Adipocyte (in vitro differentiated cells): ENCODE data around the gene DHRSX.
"Not testable (repeated sequence)": the region's sequence is repeated elsewhere in the genome, so short reads cannot be mapped to it uniquely, and the experiment has no call there.

Experiments
- DNase-seq: peaks from one replicate; pipeline ENCODE4 v3.0.0-alpha.2; 2015; ENCODE audit warnings: low read depth
- H3K27me3 ChIP-seq: replicated peaks from 2 replicates; pipeline ENCODE4 v1.7.0; 2013; ENCODE audit warnings: mild to moderate bottlenecking, low read length, moderate library complexity; ENCODE audit not compliant: control insufficient read depth, insufficient read depth
- H3K36me3 ChIP-seq: 2 replicates; pipeline ENCODE4 v1.7.0; 2013; ENCODE audit warnings: low read length, mild to moderate bottlenecking, moderate library complexity; ENCODE audit not compliant: control insufficient read depth, insufficient read depth, severe bottlenecking
- H3K4me1 ChIP-seq: 2 replicates; pipeline ENCODE4 v1.7.0; 2013; ENCODE audit warnings: mild to moderate bottlenecking, low read length, moderate library complexity; ENCODE audit not compliant: control insufficient read depth, insufficient read depth
- H3K4me3 ChIP-seq: 2 replicates; pipeline ENCODE4 v1.7.0; 2013; ENCODE audit warnings: mild to moderate bottlenecking, low read length, moderate library complexity
- H3K9ac ChIP-seq: 2 replicates; pipeline ENCODE4 v1.7.0; 2013; ENCODE audit warnings: mild to moderate bottlenecking, low read length, moderate library complexity
- H3K9me3 ChIP-seq: 2 replicates; pipeline ENCODE4 v1.7.0; 2013; ENCODE audit warnings: mild to moderate bottlenecking, low read length, moderate library complexity; ENCODE audit not compliant: control insufficient read depth

Gene DHRSX

GRCh38 chrX:2384486-2384885, 116.3 kb downstream of the DHRSX start:
- H3K27me3 ChIP-seq = no peaks in the 10 kb centered on the region
- no peak overlapping the region for H3K9ac ChIP-seq
- DNase-seq = no peak
- H3K4me1 ChIP-seq = peaks cover 3% of the 10 kb centered on the region
- H3K9me3 ChIP-seq = no peaks in the 10 kb centered on the region
- peaks cover 4% of the 10 kb centered on the region for H3K36me3 ChIP-seq
- no peak overlapping the region for H3K4me3 ChIP-seq

- H3K4me1 ChIP-seq = peaks cover 3% of the 10 kb centered on the region
- no peak for DNase-seq
- no peaks in the 10 kb centered on the region for H3K9me3 ChIP-seq
- no peaks in the 10 kb centered on the region for H3K27me3 ChIP-seq
- H3K4me3 ChIP-seq = no peak overlapping the region
- H3K36me3 ChIP-seq = no peaks in the 10 kb centered on the region
- H3K9ac ChIP-seq = no peak overlapping the region
These were observed 117.0 kb downstream of the DHRSX start for GRCh38 chrX:2383735-2384134.

- no peak for DNase-seq
- H3K36me3 ChIP-seq = no peaks in the 10 kb centered on the region
- no peaks in the 10 kb centered on the region for H3K27me3 ChIP-seq
- no peaks in the 10 kb centered on the region for H3K4me1 ChIP-seq
- H3K9me3 ChIP-seq = no peaks in the 10 kb centered on the region
- H3K9ac ChIP-seq = no peak overlapping the region
- no peak overlapping the region for H3K4me3 ChIP-seq
These were observed 117.6 kb downstream of the DHRSX start for GRCh38 chrX:2383144-2383543.

- H3K27me3 ChIP-seq, H3K4me3 ChIP-seq, DNase-seq, H3K4me1 ChIP-seq, H3K9me3 ChIP-seq, H3K9ac ChIP-seq, H3K36me3 ChIP-seq: not testable (repeated sequence)
These were observed 118.2 kb downstream of the DHRSX start for GRCh38 chrX:2382433-2383048.

- no peak for DNase-seq
- Histone ChIP-seq H3K27me3 (no peaks in the 10 kb centered on the region), H3K4me3 (no peak overlapping the region), H3K9me3 (no peaks in the 10 kb centered on the region), H3K4me1 (peaks cover 6% of the 10 kb centered on the region), H3K9ac (no peak overlapping the region), H3K36me3 (no peaks in the 10 kb centered on the region)
These were observed 124.6 kb downstream of the DHRSX start for GRCh38 chrX:2376166-2376565.

GRCh38 chrX:2374086-2374485, 126.7 kb downstream of the DHRSX start:
- Histone ChIP-seq H3K4me1 (peaks cover 6% of the 10 kb centered on the region), H3K9ac (no peak overlapping the region), H3K9me3 (no peaks in the 10 kb centered on the region), H3K27me3 (no peaks in the 10 kb centered on the region), H3K4me3 (no peak overlapping the region), H3K36me3 (no peaks in the 10 kb centered on the region)
- DNase-seq = peak; percentile 87

GRCh38 chrX:2373615-2374014, 127.2 kb downstream of the DHRSX start:
- H3K9me3 ChIP-seq = no peaks in the 10 kb centered on the region
- DNase-seq = no peak

GRCh38 chrX:2371026-2371711, 129.6 kb downstream of the DHRSX start:
- no peak overlapping the region for H3K9ac ChIP-seq
- no peak for DNase-seq
- peaks cover 6% of the 10 kb centered on the region for H3K4me1 ChIP-seq
- H3K4me3 ChIP-seq = no peak overlapping the region
- H3K9me3 ChIP-seq = no peaks in the 10 kb centered on the region
- no peaks in the 10 kb centered on the region for H3K27me3 ChIP-seq
- no peaks in the 10 kb centered on the region for H3K36me3 ChIP-seq

More at GRCh38 chrX:2373615-2374014, 127.2 kb downstream of the DHRSX start:
- Histone ChIP-seq H3K36me3 (no peaks in the 10 kb centered on the region), H3K4me1 (peaks cover 6% of the 10 kb centered on the region), H3K4me3 (no peak overlapping the region), H3K27me3 (no peaks in the 10 kb centered on the region), H3K9ac (no peak overlapping the region)

GRCh38 chrX:2370456-2370855, 130.3 kb downstream of the DHRSX start:
- H3K36me3 ChIP-seq = no peaks in the 10 kb centered on the region
- H3K4me3 ChIP-seq = no peak overlapping the region
- no peaks in the 10 kb centered on the region for H3K9me3 ChIP-seq
- H3K9ac ChIP-seq = no peak overlapping the region
- peaks cover 6% of the 10 kb centered on the region for H3K4me1 ChIP-seq
- no peaks in the 10 kb centered on the region for H3K27me3 ChIP-seq
- DNase-seq = peak; percentile 49

GRCh38 chrX:2369206-2369605, 131.6 kb downstream of the DHRSX start:
- Histone ChIP-seq H3K9ac (no peak overlapping the region), H3K27me3 (no peaks in the 10 kb centered on the region), H3K9me3 (no peaks in the 10 kb centered on the region), H3K4me3 (no peak overlapping the region), H3K36me3 (no peaks in the 10 kb centered on the region), H3K4me1 (peaks cover 5% of the 10 kb centered on the region)
- DNase-seq = no peak

- DNase-seq = no peak
- Histone ChIP-seq H3K9me3 (no peaks in the 10 kb centered on the region), H3K4me3 (no peak overlapping the region), H3K27me3 (no peaks in the 10 kb centered on the region), H3K9ac (no peak overlapping the region), H3K36me3 (no peaks in the 10 kb centered on the region), H3K4me1 (no peaks in the 10 kb centered on the region)
These were observed 140.0 kb downstream of the DHRSX start for GRCh38 chrX:2360731-2361130.

GRCh38 chrX:2359522-2359921, 141.3 kb downstream of the DHRSX start:
- H3K9ac ChIP-seq, DNase-seq: not testable (repeated sequence)

More at GRCh38 chrX:2359522-2359921, 141.3 kb downstream of the DHRSX start:
- H3K9me3 ChIP-seq, H3K4me1 ChIP-seq, H3K36me3 ChIP-seq, H3K4me3 ChIP-seq, H3K27me3 ChIP-seq: not testable (repeated sequence)
